Gastrocnemius medialis (tissue), 4 donors: ENCODE measurements around the gene PYY.

ENCODE experiments used
- CTCF ChIP-seq, 5 experiments: fragments of 450-650 bp in 3 of 5; fragments of 200-600 bp in 2 of 5; sonication (generic) in 2 of 5; IDR thresholded peaks in 4 of 5; conservative IDR thresholded peaks in 1 of 5; 1 replicate in 4 of 5; 2 replicates in 1 of 5; pipeline ENCODE4 v1.5.1; 2016 to 2019; ENCODE audit warnings: antibody characterized with exemption in 5 of 5, mild to moderate bottlenecking in 3 of 5, moderate library complexity in 3 of 5
- POLR2A ChIP-seq, 2 donors: fragments of 450-650 bp; IDR thresholded peaks; one replicate each; pipeline ENCODE4 v1.6.1; 2017; ENCODE audit warnings: antibody characterized with exemption in 2 of 2, mild to moderate bottlenecking in 2 of 2, moderate library complexity in 2 of 2

GRCh38 chr17:43976963-43977837, 23.5 kb upstream of the PYY start:
- TF ChIP-seq CTCF (IDR thresholded peaks at IDR 0.05 in 4 of 5, conservative IDR thresholded peaks at IDR 0.05 in 1 of 5) (no peak), POLR2A (IDR thresholded peaks at IDR 0.05) (no peak)
